B cell (primary cell): ENCODE data around the gene SEMA4D.

Experiments used
- CTCF ChIP-seq: fragments of 200-600 bp; IDR thresholded peaks from one replicate; pipeline ENCODE4 v1.8.0; 2022; ENCODE audit warnings: antibody characterized with exemption, mild to moderate bottlenecking
- EZH2 ChIP-seq: IDR thresholded peaks from 2 replicates; pipeline ENCODE4 v1.6.1; 2012; ENCODE audit warnings: borderline replicate concordance, low read depth, mild to moderate bottlenecking, moderate library complexity, low read length; ENCODE audit not compliant: insufficient read depth, poor library complexity, severe bottlenecking

DNA sequence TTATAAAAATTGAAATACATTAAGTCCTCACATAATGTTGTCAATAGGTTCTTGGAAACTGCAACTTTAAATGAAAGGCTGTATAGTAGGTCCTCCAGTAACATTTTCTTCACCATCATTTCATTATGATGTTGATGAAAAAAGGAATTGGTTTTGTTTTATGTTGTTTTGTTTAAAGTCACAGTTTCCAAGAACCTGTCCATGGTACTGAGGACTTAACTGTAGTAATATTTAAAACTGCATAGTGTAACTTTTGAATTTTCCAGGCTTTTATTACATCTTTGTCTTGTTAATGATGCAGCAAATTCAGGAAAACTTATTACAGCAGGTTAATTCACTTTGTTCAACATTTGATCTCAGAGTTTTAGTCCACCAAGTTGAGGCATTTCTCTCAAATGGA is 168.0 kb downstream of the SEMA4D start:
- TF ChIP-seq CTCF (no peak), EZH2 (no peak)
